Measurements from ENCODE around the gene RPA1. TPM values are rescaled to one million over a fixed set of nuclear protein-coding genes. Genes with fewer than 3 reads are reported as not detected.

RPA1 gene
- total and polyA plus RNA-seq, 4 donors: 9.2 to 29.5 (median 11.9) TPM

- 89% methylated on average over 5 of the region's 5 CpGs for WGBS
- Histone ChIP-seq H3K4me1 (ENCODE audit: control insufficient read depth in 4 of 4, insufficient read depth in 4 of 4, low read length in 3 of 4) (no peaks in the 10 kb centered on the region), H3K4me3 (ENCODE audit: low read depth in 1 of 3, low read length in 3 of 3) (no peak overlapping the region), H3K27ac (ENCODE audit: low read depth in 1 of 2, low read length in 2 of 2) (no peak overlapping the region), H3K9me3 (ENCODE audit: control insufficient read depth in 4 of 4, low read length in 3 of 4) (no peaks in the 10 kb centered on the region), H3K36me3 (ENCODE audit: control insufficient read depth in 4 of 4, insufficient read depth in 3 of 4, low read depth in 1 of 4, low read length in 3 of 4) (peaks cover 2 to 32% (median 20%) of the 10 kb centered on the region in 4 donors), H3K27me3 (ENCODE audit: control insufficient read depth in 4 of 4, insufficient read depth in 4 of 4, low read length in 3 of 4) (no peaks in the 10 kb centered on the region), H3K9ac (ENCODE audit: low read depth in 1 of 2, low read length in 2 of 2) (no peak overlapping the region)
- no peak for DNase-seq (ENCODE audit: low spot score)
- TF ChIP-seq SP1 (IDR thresholded peaks at IDR 0.05) (no peak), CTCF (IDR thresholded peaks at IDR 0.05; ENCODE audit: low read depth, low read length, missing input control) (no peak), MAX (IDR thresholded peaks at IDR 0.05) (no peak), RAD21 (IDR thresholded peaks at IDR 0.05) (no peak), TAF1 (conservative IDR thresholded peaks at IDR 0.05) (no peak), EGR1 (IDR thresholded peaks at IDR 0.05; ENCODE audit: low read depth in 2 of 2) (no peak), ZBTB33 (IDR thresholded peaks at IDR 0.05) (no peak), FOXA2 (IDR thresholded peaks at IDR 0.05) (no peak), GABPA (IDR thresholded peaks at IDR 0.05 in 1 of 2, conservative IDR thresholded peaks at IDR 0.05 in 1 of 2) (no peak), RXRA (IDR thresholded peaks at IDR 0.05) (no peak), YY1 (IDR thresholded peaks at IDR 0.05) (no peak), HNF4G (IDR thresholded peaks at IDR 0.05) (no peak)
Observed at GRCh38 chr17:1871756-1872155, 42.0 kb downstream of the RPA1 start.

GRCh38 chr17:1872254-1872653 lies 42.4 kb downstream of the RPA1 start:
- no peaks in the 10 kb centered on the region for H3K27me3 ChIP-seq (ENCODE audit: control insufficient read depth in 4 of 4, insufficient read depth in 4 of 4, low read length in 3 of 4)
- H3K4me3 ChIP-seq (ENCODE audit: low read depth in 1 of 3, low read length in 3 of 3): no peak overlapping the region
- H3K27ac ChIP-seq (ENCODE audit: low read depth in 1 of 2, low read length in 2 of 2): no peak overlapping the region
- no peak overlapping the region for H3K9ac ChIP-seq (ENCODE audit: low read depth in 1 of 2, low read length in 2 of 2)
- no peak for DNase-seq (ENCODE audit: low spot score)
- TF ChIP-seq FOXA2 (IDR thresholded peaks at IDR 0.05) (no peak), HNF4A (conservative IDR thresholded peaks at IDR 0.05) (no peak)
- no peaks in the 10 kb centered on the region for H3K9me3 ChIP-seq (ENCODE audit: control insufficient read depth in 4 of 4, low read length in 3 of 4)
- peaks cover 2 to 34% (median 25%) of the 10 kb centered on the region in 4 donors for H3K36me3 ChIP-seq (ENCODE audit: control insufficient read depth in 4 of 4, insufficient read depth in 3 of 4, low read depth in 1 of 4, low read length in 3 of 4)
- H3K4me1 ChIP-seq (ENCODE audit: control insufficient read depth in 4 of 4, insufficient read depth in 4 of 4, low read length in 3 of 4): no peaks in the 10 kb centered on the region
- WGBS: 96% methylated on average over 12 of the region's 12 CpGs

- Histone ChIP-seq H3K36me3 (ENCODE audit: control insufficient read depth in 4 of 4, insufficient read depth in 3 of 4, low read depth in 1 of 4, low read length in 3 of 4) (peaks cover 5 to 41% (median 30%) of the 10 kb centered on the region in 4 donors), H3K27ac (ENCODE audit: low read depth in 1 of 2, low read length in 2 of 2) (no peak overlapping the region), H3K9me3 (ENCODE audit: control insufficient read depth in 4 of 4, low read length in 3 of 4) (no peaks in the 10 kb centered on the region), H3K4me3 (ENCODE audit: low read depth in 1 of 3, low read length in 3 of 3) (no peak overlapping the region), H3K4me1 (ENCODE audit: control insufficient read depth in 4 of 4, insufficient read depth in 4 of 4, low read length in 3 of 4) (no peaks in the 10 kb centered on the region), H3K27me3 (ENCODE audit: control insufficient read depth in 4 of 4, insufficient read depth in 4 of 4, low read length in 3 of 4) (no peaks in the 10 kb centered on the region), H3K9ac (ENCODE audit: low read depth in 1 of 2, low read length in 2 of 2) (no peak overlapping the region)
- 93% methylated on average over 4 of the region's 4 CpGs for WGBS
- DNase-seq (ENCODE audit: low spot score): no peak
- TF ChIP-seq HNF4G (IDR thresholded peaks at IDR 0.05) (no peak), SP1 (IDR thresholded peaks at IDR 0.05) (no peak), ZBTB33 (IDR thresholded peaks at IDR 0.05) (no peak), CTCF (IDR thresholded peaks at IDR 0.05; ENCODE audit: low read depth, low read length, missing input control) (no peak), EGR1 (IDR thresholded peaks at IDR 0.05; ENCODE audit: low read depth in 2 of 2) (no peak), RXRA (IDR thresholded peaks at IDR 0.05) (no peak), NR2F2 (IDR thresholded peaks at IDR 0.05) (no peak), YY1 (IDR thresholded peaks at IDR 0.05) (no peak), MAX (IDR thresholded peaks at IDR 0.05) (no peak), JUND (IDR thresholded peaks at IDR 0.05) (no peak), HNF4A (conservative IDR thresholded peaks at IDR 0.05) (no peak), TAF1 (conservative IDR thresholded peaks at IDR 0.05) (no peak), ATF3 (IDR thresholded peaks at IDR 0.05) (no peak), GABPA (IDR thresholded peaks at IDR 0.05 in 1 of 2, conservative IDR thresholded peaks at IDR 0.05 in 1 of 2) (no peak), FOXA2 (IDR thresholded peaks at IDR 0.05) (no peak)
Observed at GRCh38 chr17:1872976-1873375, 43.2 kb downstream of the RPA1 start.
